NOMO-1 treated with dmso at 0.1 percent for 144 hours (cell line): Measurements from ENCODE around the gene LBHD1.
"Not testable (repeated sequence)": the region's sequence is repeated elsewhere in the genome, so short reads cannot be mapped to it uniquely, and the experiment has no call there.

ENCODE experiments used
- DNase-seq: peaks from one replicate; lab custom pipeline; 2025; ENCODE audit not compliant: unreplicated experiment; lab: John Stamatoyannopoulos, UW

LBHD1 gene

GRCh38 chr11:62665075-62665598, 6.9 kb downstream of the LBHD1 start, which contains the start of the genes C11orf98 and CSKMT:
Gene C11orf98, minus strand, starts transcription at chr11:62665210. Its CDS starts 41 bp downstream, at chr11:62665169.
Gene CSKMT, plus strand, starts transcription at chr11:62665312. Its CDS starts 568 bp downstream, at chr11:62665880.
- peak; percentile 89 for DNase-seq

GRCh38 chr11:62664405-62665074, 7.5 kb downstream of the LBHD1 start:
- peak; percentile 72 for DNase-seq

- DNase-seq: peak; percentile 7
These were observed 15.2 kb downstream of the LBHD1 start for GRCh38 chr11:62656796-62657429.

- no peak for DNase-seq
These were observed 17.8 kb downstream of the LBHD1 start for GRCh38 chr11:62654297-62654696.

- no peak for DNase-seq
These were observed 19.7 kb downstream of the LBHD1 start for GRCh38 chr11:62652161-62653006.

- DNase-seq: not testable (repeated sequence)
These were observed 21.8 kb downstream of the LBHD1 start for GRCh38 chr11:62650283-62650682.

GRCh38 chr11:62649486-62649885, 22.6 kb downstream of the LBHD1 start:
- no peak for DNase-seq

- no peak for DNase-seq
These were observed 23.1 kb downstream of the LBHD1 start for GRCh38 chr11:62648967-62649364.

GRCh38 chr11:62648185-62648966, 23.7 kb downstream of the LBHD1 start:
- no peak for DNase-seq

GRCh38 chr11:62647609-62648005, 24.5 kb downstream of the LBHD1 start:
- DNase-seq: no peak

- DNase-seq: no peak
These were observed 25.1 kb downstream of the LBHD1 start for GRCh38 chr11:62646825-62647608.

GRCh38 chr11:62645946-62646824, 25.9 kb downstream of the LBHD1 start, which contains the start of gene GANAB:
Gene GANAB, minus strand, starts transcription at chr11:62646613. Its CDS starts 14 bp downstream, at chr11:62646599.
- DNase-seq: peak; percentile 99

GRCh38 chr11:62645671-62645945, 26.5 kb downstream of the LBHD1 start:
- no peak for DNase-seq

GRCh38 chr11:62644220-62644619, 27.8 kb downstream of the LBHD1 start:
- no peak for DNase-seq

- DNase-seq: no peak
These were observed 39.6 kb downstream of the LBHD1 start for GRCh38 chr11:62632492-62632891.

- no peak for DNase-seq
These were observed 44.4 kb downstream of the LBHD1 start for GRCh38 chr11:62627713-62628112.

- no peak for DNase-seq
These were observed 49.5 kb downstream of the LBHD1 start for GRCh38 chr11:62622476-62623089.
